ENCODE measurements around the gene SCTR.

DNA sequence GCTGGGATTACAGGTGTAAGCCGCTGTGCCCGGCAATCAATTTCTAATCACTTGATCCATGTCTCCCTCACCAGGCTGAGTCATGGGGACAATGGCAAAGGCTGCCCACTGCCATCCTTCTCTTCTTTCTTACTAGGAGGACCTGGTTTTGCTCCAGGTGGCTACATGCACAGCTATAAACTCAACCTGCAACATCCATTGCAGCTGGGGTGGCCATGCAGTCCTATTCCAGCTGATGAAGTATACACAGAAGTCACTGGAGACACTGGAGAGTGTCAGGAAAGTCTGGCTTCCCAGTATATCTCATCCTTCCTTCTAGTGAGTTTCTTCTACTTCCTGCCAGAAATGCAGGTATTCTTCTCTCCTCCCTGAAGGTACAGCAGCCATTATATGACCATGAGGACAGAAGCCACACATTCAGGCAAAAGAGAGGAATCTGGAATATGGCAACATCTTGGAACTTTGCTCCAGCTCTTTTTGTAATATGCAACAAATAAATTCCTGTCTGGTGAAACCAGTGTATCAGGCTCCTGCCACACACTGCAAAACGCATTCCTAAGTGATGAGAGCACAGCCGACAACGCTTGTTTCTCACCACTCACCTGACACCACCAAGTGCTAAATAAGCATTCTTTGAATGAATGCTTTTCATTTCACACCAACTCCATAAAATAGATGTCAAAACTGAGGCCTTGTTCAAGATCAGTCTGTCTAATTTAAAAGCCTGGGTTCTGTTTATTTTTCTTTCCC lies 32.3 kb downstream of the SCTR start:
- TF ChIP-seq, protein P1, sequence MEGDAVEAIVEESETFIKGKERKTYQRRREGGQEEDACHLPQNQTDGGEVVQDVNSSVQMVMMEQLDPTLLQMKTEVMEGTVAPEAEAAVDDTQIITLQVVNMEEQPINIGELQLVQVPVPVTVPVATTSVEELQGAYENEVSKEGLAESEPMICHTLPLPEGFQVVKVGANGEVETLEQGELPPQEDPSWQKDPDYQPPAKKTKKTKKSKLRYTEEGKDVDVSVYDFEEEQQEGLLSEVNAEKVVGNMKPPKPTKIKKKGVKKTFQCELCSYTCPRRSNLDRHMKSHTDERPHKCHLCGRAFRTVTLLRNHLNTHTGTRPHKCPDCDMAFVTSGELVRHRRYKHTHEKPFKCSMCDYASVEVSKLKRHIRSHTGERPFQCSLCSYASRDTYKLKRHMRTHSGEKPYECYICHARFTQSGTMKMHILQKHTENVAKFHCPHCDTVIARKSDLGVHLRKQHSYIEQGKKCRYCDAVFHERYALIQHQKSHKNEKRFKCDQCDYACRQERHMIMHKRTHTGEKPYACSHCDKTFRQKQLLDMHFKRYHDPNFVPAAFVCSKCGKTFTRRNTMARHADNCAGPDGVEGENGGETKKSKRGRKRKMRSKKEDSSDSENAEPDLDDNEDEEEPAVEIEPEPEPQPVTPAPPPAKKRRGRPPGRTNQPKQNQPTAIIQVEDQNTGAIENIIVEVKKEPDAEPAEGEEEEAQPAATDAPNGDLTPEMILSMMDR (conservative IDR thresholded peaks at IDR 0.05 in 1 of 2, IDR thresholded peaks at IDR 0.05 in 1 of 2; ENCODE audit: extremely low read depth in 1 of 2, insufficient read depth in 1 of 2, low read depth in 1 of 2, low read length in 2 of 2): no peak
- TF ChIP-seq EZH2 (IDR thresholded peaks at IDR 0.05; ENCODE audit: borderline replicate concordance, low read length): no peak

Data from mammary epithelial cell (primary cell).